Measurements from ENCODE around the gene GRIP1. TPM values are rescaled to one million over a fixed set of nuclear protein-coding genes. Genes with fewer than 3 reads are reported as not detected.

GRIP1 gene
- total and polyA plus RNA-seq, 2 of the 4 experiments (the other 2 are of a cell fraction), result under 0.01 to 0.07 TPM

- Histone ChIP-seq H3K4me1 (ENCODE audit: control insufficient read depth, insufficient read depth, low read length) (no peaks in the 10 kb centered on the region), H4K91ac (ENCODE audit: insufficient read depth, low read depth, low read length) (no peak overlapping the region), H2AFZ (replicated peaks; ENCODE audit: low read length, poor library complexity) (no peak overlapping the region), H3K14ac (replicated peaks; ENCODE audit: low read depth, low read length) (no peak overlapping the region), H3K27ac (ENCODE audit: insufficient read depth, low read length) (no peak overlapping the region), H3K79me1 (ENCODE audit: low read depth in 1 of 2, low read length in 2 of 2) (no peaks in the 10 kb centered on the region; a peak in 1 of 4 replicates), H3K9ac (ENCODE audit: low read depth, low read length) (no peak overlapping the region), H3K27me3 (ENCODE audit: control insufficient read depth, insufficient read depth, low read length) (no peaks in the 10 kb centered on the region), H3K23ac (ENCODE audit: low read depth, low read length) (no peak overlapping the region), H2BK120ac (ENCODE audit: low read depth, low read length) (no peak overlapping the region), H4K20me1 (ENCODE audit: insufficient read depth, low read length) (no peaks in the 10 kb centered on the region), H3K4me2 (ENCODE audit: low read depth, low read length) (no peak overlapping the region), H3K18ac (ENCODE audit: low read depth, low read length) (no peak overlapping the region), H3K4ac (ENCODE audit: low read depth, low read length) (no peak overlapping the region), H3K56ac (ENCODE audit: extremely low read depth, insufficient read depth, low read length) (no peak overlapping the region), H2AK9ac (replicated peaks; ENCODE audit: low read depth, low read length, poor library complexity) (no peak overlapping the region), H3K4me3 (ENCODE audit: insufficient read depth, low read depth, low read length) (no peak overlapping the region), H2BK15ac (ENCODE audit: low read depth, low read length) (no peak overlapping the region), H4K5ac (ENCODE audit: low read depth, low read length) (no peak overlapping the region), H2BK20ac (ENCODE audit: low read depth, low read length) (no peak overlapping the region), H2AK5ac (ENCODE audit: low read depth, low read length) (no peak overlapping the region), H2BK5ac (ENCODE audit: low read depth, low read length, poor library complexity, severe bottlenecking) (no peak overlapping the region), H3K9me3 (ENCODE audit: control insufficient read depth, insufficient read depth, low read length) (no peaks in the 10 kb centered on the region), H4K8ac (ENCODE audit: low read depth in 2 of 2, low read length in 2 of 2) (no peak overlapping the region), H3K36me3 (ENCODE audit: control insufficient read depth, insufficient read depth, low read length) (peaks cover 6% of the 10 kb centered on the region), H3K9me1 (ENCODE audit: insufficient read depth, low read length) (no peaks in the 10 kb centered on the region; the same call in none of the 2 replicates)
- DNase-seq (no peak), ATAC-seq (ENCODE audit: low read depth) (no peak)
- TF ChIP-seq BHLHE40 (IDR thresholded peaks at IDR 0.05; ENCODE audit: low read depth, low read length), result no peak
- no peak for TF ChIP-seq USF2 (IDR thresholded peaks at IDR 0.05; ENCODE audit: low read depth, low read length)
- TF ChIP-seq RFX5 (IDR thresholded peaks at IDR 0.05; ENCODE audit: low read depth, low read length), result no peak
- intact Hi-C loops (cut with micrococcal nuclease), result loop anchor here (10.0 kb wide), 1 partner anchor 703 kb away; no protein-coding TSS in a partner anchor
- no TSS peak for BruUV-seq (replicated peaks)
- in situ Hi-C loops (cut with MboI; ENCODE audit: low sequenced_read_pairs), result no loop called here
- dilution Hi-C loops (cut with HindIII; ENCODE audit: low sequenced_read_pairs, unreplicated experiment), result no loop called here
- ChIA-PET POLR2A (ENCODE audit: unreplicated experiment) (interaction anchor here (0.8 kb wide), 1 partner anchor 10 kb away, joined by 3 read pairs; the partner anchor contains the start of gene HELB), CTCF (interaction anchor here (0.6 kb wide), 1 partner anchor 8 kb away, joined by 10 read pairs; no protein-coding TSS in a partner anchor)
- no CpG with 5 or more reads among the region's 1 CpG for WGBS, 2 experiments (ENCODE audit: extremely low coverage in 2 of 2, insufficient read length in 1 of 2)
These were observed 366.7 kb downstream of the GRIP1 start for GRCh38 chr12:66312189-66312588.
